Measurements from ENCODE around the gene DHRS11.

DHRS11 gene

DNA sequence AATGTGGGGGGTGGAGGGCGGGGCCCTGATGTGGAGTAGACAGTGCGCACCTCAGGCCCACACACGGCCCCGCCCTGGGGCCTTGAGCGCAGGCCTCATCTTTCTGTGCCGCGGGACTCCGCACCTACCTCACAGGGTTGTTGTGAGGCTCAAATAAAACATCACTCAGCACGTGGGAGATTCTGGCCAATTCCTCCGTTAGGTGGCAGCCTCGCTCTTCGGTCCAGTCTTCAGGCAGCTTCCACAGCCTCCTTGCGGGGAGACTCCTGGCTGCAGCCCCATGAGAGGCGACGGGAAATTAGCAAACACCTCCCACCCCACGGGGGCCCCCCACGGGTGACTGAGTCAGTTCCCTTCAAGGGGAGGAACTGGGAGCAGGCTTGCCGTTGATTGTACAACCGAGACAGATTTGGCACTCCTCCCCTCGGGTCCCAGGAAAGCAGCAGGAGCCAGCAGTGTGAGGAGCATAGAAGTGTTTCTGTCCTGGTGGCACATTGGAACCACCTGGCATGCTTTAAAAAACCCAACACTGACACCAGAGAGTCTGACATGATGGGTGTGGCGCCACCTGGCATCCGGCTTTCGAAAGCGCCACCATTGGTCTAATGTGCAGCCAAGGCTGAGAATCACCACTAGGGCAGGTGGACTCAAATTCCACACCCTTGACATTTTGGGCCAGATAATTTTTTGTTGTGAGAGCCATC is 17.3 kb downstream of the DHRS11 start:
- no CpG with 5 or more reads among the region's 24 CpGs for WGBS (ENCODE audit: extremely low coverage, insufficient coverage, insufficient read length)

DNA sequence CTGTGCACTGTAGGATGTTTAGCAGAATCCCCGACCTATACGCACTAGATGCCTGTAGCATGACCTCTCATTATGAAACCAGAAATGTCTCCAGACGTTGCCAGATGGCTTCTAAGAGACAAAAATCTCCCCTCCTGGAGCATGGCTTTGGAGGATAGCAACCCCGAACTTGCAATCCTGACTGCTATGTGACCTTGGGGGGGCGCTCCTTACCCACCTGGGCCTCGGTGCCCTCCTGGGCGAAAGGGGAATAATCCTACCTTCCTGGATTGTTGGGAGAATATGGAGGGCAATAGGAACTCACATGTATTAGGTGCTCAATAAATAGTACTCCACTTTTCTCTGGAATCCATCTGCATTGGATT is 17.8 kb downstream of the DHRS11 start:
- Histone ChIP-seq H4K91ac (ENCODE audit: low read depth, low read length) (no peak overlapping the region), H3K27me3 (ENCODE audit: insufficient read depth, low read length) (no peaks in the 10 kb centered on the region), H3K27ac (ENCODE audit: low read depth, low read length) (no peak overlapping the region), H3K4me2 (ENCODE audit: low read length) (no peak overlapping the region), H4K8ac (ENCODE audit: low read depth, low read length) (no peak overlapping the region), H3K36me3 (ENCODE audit: control insufficient read depth in 1 of 2, insufficient read depth in 2 of 2, low read length in 2 of 2) (no peaks in the 10 kb centered on the region), H3K4me1 (ENCODE audit: control insufficient read depth in 1 of 2, insufficient read depth in 2 of 2, low read length in 2 of 2) (no peaks in the 10 kb centered on the region), H3K14ac (ENCODE audit: low read length) (no peak overlapping the region), H3K4ac (ENCODE audit: low read depth, low read length) (no peak overlapping the region), H2AFZ (ENCODE audit: insufficient read depth, low read length, poor library complexity) (no peak overlapping the region), H3K79me1 (ENCODE audit: low read length) (no peaks in the 10 kb centered on the region), H3K4me3 (ENCODE audit: low read depth, low read length) (no peak overlapping the region), H4K12ac (ENCODE audit: low read depth, low read length) (no peak overlapping the region), H3K79me2 (ENCODE audit: control insufficient read depth, insufficient read depth, low read length, poor library complexity) (no peaks in the 10 kb centered on the region), H3K18ac (ENCODE audit: low read length) (no peak overlapping the region), H3K9me3 (ENCODE audit: insufficient read depth, low read depth, low read length) (no peaks in the 10 kb centered on the region), H3K23ac (ENCODE audit: low read length) (no peak overlapping the region), H2BK5ac (ENCODE audit: low read depth, low read length, poor library complexity) (no peak overlapping the region), H2BK12ac (ENCODE audit: low read length) (no peak overlapping the region), H2BK120ac (ENCODE audit: insufficient read depth, low read length, poor library complexity) (no peak overlapping the region), H2AK5ac (ENCODE audit: low read length) (no peak overlapping the region), H3K9ac (ENCODE audit: low read length) (no peak overlapping the region)
- WGBS (ENCODE audit: extremely low coverage, insufficient coverage, insufficient read length), result no CpG with 5 or more reads among the region's 7 CpGs
- DNase-seq, result no peak

More for the DNA sequence above, 17.3 kb downstream of the DHRS11 start:
- H3K27me3 ChIP-seq (ENCODE audit: insufficient read depth, low read length), result no peaks in the 10 kb centered on the region
- H3K9me3 ChIP-seq (ENCODE audit: insufficient read depth, low read depth, low read length), result no peaks in the 10 kb centered on the region
- H2BK120ac ChIP-seq (ENCODE audit: insufficient read depth, low read length, poor library complexity), result no peak overlapping the region
- H3K9ac ChIP-seq (ENCODE audit: low read length), result no peak overlapping the region
- no peak overlapping the region for H3K27ac ChIP-seq (ENCODE audit: low read depth, low read length)
- H3K4ac ChIP-seq (ENCODE audit: low read depth, low read length), result no peak overlapping the region
- H3K23ac ChIP-seq (ENCODE audit: low read length), result no peak overlapping the region
- no peak overlapping the region for H2BK5ac ChIP-seq (ENCODE audit: low read depth, low read length, poor library complexity)
- no peak overlapping the region for H2AK5ac ChIP-seq (ENCODE audit: low read length)
- H3K4me2 ChIP-seq (ENCODE audit: low read length), result no peak overlapping the region
- H3K18ac ChIP-seq (ENCODE audit: low read length), result no peak overlapping the region
- H2AFZ ChIP-seq (ENCODE audit: insufficient read depth, low read length, poor library complexity), result no peak overlapping the region
- H3K4me1 ChIP-seq (ENCODE audit: control insufficient read depth in 1 of 2, insufficient read depth in 2 of 2, low read length in 2 of 2), result no peaks in the 10 kb centered on the region
- no peak overlapping the region for H2BK12ac ChIP-seq (ENCODE audit: low read length)
- H3K79me1 ChIP-seq (ENCODE audit: low read length), result no peaks in the 10 kb centered on the region
- H3K79me2 ChIP-seq (ENCODE audit: control insufficient read depth, insufficient read depth, low read length, poor library complexity), result no peaks in the 10 kb centered on the region
- H4K91ac ChIP-seq (ENCODE audit: low read depth, low read length), result no peak overlapping the region
- H4K8ac ChIP-seq (ENCODE audit: low read depth, low read length), result no peak overlapping the region
- peak in 1 of 2 donors; percentile 22 for DNase-seq
- no peak overlapping the region for H4K12ac ChIP-seq (ENCODE audit: low read depth, low read length)
- H3K4me3 ChIP-seq (ENCODE audit: low read depth, low read length), result no peak overlapping the region
- H3K36me3 ChIP-seq (ENCODE audit: control insufficient read depth in 1 of 2, insufficient read depth in 2 of 2, low read length in 2 of 2), result no peaks in the 10 kb centered on the region
- no peak overlapping the region for H3K14ac ChIP-seq (ENCODE audit: low read length)

DNA sequence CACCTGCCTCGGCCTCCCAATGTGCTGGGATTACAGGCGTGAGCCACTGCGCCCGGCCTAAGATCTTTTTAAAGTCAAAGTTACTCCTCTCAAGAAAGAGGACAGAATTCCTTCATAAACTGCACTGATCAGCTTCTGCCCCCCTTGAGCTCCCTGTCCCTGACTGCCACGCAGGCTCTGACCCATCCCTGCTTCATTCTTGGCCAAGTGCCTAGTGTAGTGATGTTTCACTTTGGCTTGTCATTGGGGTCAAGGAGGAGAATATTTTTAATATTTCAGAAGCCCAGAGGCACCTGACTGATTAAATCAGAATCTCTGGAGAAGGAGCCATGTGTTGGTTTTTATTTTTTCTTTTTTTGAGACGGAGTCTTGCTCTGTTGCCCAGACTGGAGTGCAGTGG is 18.8 kb downstream of the DHRS11 start:
- no peak overlapping the region for H4K8ac ChIP-seq (ENCODE audit: low read depth, low read length)
- no peak overlapping the region for H3K4ac ChIP-seq (ENCODE audit: low read depth, low read length)
- no peak overlapping the region for H2AFZ ChIP-seq (ENCODE audit: insufficient read depth, low read length, poor library complexity)
- H3K79me1 ChIP-seq (ENCODE audit: low read length), result no peaks in the 10 kb centered on the region
- H3K4me3 ChIP-seq (ENCODE audit: low read depth, low read length), result no peak overlapping the region
- DNase-seq, result no peak
- H2BK5ac ChIP-seq (ENCODE audit: low read depth, low read length, poor library complexity), result no peak overlapping the region
- H3K79me2 ChIP-seq (ENCODE audit: control insufficient read depth, insufficient read depth, low read length, poor library complexity), result no peaks in the 10 kb centered on the region
- H3K27me3 ChIP-seq (ENCODE audit: insufficient read depth, low read length), result no peaks in the 10 kb centered on the region
- no peak overlapping the region for H2BK120ac ChIP-seq (ENCODE audit: insufficient read depth, low read length, poor library complexity)
- H2BK12ac ChIP-seq (ENCODE audit: low read length), result no peak overlapping the region
- H3K18ac ChIP-seq (ENCODE audit: low read length), result no peak overlapping the region
- no peaks in the 10 kb centered on the region for H3K36me3 ChIP-seq (ENCODE audit: control insufficient read depth in 1 of 2, insufficient read depth in 2 of 2, low read length in 2 of 2)
- H4K12ac ChIP-seq (ENCODE audit: low read depth, low read length), result no peak overlapping the region
- no peak overlapping the region for H3K27ac ChIP-seq (ENCODE audit: low read depth, low read length)
- H2AK5ac ChIP-seq (ENCODE audit: low read length), result no peak overlapping the region
- no peaks in the 10 kb centered on the region for H3K9me3 ChIP-seq (ENCODE audit: insufficient read depth, low read depth, low read length)
- H3K4me1 ChIP-seq (ENCODE audit: control insufficient read depth in 1 of 2, insufficient read depth in 2 of 2, low read length in 2 of 2), result no peaks in the 10 kb centered on the region
- H3K23ac ChIP-seq (ENCODE audit: low read length), result no peak overlapping the region
- WGBS (ENCODE audit: extremely low coverage, insufficient coverage, insufficient read length), result no CpG with 5 or more reads among the region's 6 CpGs
- no peak overlapping the region for H3K14ac ChIP-seq (ENCODE audit: low read length)
- no peak overlapping the region for H3K9ac ChIP-seq (ENCODE audit: low read length)
- H3K4me2 ChIP-seq (ENCODE audit: low read length), result no peak overlapping the region
- H4K91ac ChIP-seq (ENCODE audit: low read depth, low read length), result no peak overlapping the region

DNA sequence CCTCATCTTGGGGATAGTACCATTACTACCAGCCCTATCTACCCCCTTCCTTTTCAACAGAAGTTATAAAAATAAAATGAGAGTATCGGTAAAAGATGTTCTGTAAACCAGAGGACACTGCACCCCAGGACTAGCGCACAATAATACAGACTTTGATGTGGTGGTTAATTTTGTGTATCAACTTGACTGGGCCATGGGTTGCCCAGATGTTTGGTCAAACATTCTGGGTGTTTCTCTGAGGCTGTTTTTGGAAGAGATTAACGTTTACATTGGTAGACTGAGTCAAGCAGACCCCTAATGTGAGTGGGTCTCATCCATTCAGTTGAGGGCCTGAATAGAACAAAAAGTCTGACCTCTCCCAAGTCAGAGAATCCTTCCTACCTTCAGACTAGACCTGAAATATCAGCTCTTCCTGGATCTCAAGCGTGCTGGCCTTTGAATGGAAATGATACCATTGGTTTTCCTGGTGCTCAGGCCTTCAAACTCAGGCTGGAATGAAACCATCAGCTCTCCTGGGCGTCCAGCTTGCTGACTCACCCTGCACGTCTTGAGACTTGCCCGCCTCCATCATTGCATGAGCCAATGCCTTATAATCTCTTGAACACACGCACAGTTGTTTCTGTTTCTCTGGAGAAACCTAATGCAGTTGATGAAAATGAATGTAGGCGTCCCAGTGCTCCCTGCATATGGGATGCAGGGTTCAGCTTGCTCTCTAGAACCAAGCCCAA is 19.8 kb downstream of the DHRS11 start:
- H3K14ac ChIP-seq (ENCODE audit: low read length), result no peak overlapping the region
- no peak overlapping the region for H3K23ac ChIP-seq (ENCODE audit: low read length)
- no peak overlapping the region for H2BK120ac ChIP-seq (ENCODE audit: insufficient read depth, low read length, poor library complexity)
- no peak overlapping the region for H3K27ac ChIP-seq (ENCODE audit: low read depth, low read length)
- no peaks in the 10 kb centered on the region for H3K4me1 ChIP-seq (ENCODE audit: control insufficient read depth in 1 of 2, insufficient read depth in 2 of 2, low read length in 2 of 2)
- no peak overlapping the region for H3K4me2 ChIP-seq (ENCODE audit: low read length)
- no peaks in the 10 kb centered on the region for H3K9me3 ChIP-seq (ENCODE audit: insufficient read depth, low read depth, low read length)
- no peak overlapping the region for H3K4me3 ChIP-seq (ENCODE audit: low read depth, low read length)
- no peak overlapping the region for H3K4ac ChIP-seq (ENCODE audit: low read depth, low read length)
- H2AK5ac ChIP-seq (ENCODE audit: low read length), result no peak overlapping the region
- no peak overlapping the region for H4K8ac ChIP-seq (ENCODE audit: low read depth, low read length)
- WGBS (ENCODE audit: extremely low coverage, insufficient coverage, insufficient read length), result no CpG with 5 or more reads among the region's 9 CpGs
- H2AFZ ChIP-seq (ENCODE audit: insufficient read depth, low read length, poor library complexity), result no peak overlapping the region
- DNase-seq, result peak in 1 of 2 donors; percentile 4
- no peaks in the 10 kb centered on the region for H3K36me3 ChIP-seq (ENCODE audit: control insufficient read depth in 1 of 2, insufficient read depth in 2 of 2, low read length in 2 of 2)
- H2BK12ac ChIP-seq (ENCODE audit: low read length), result no peak overlapping the region
- no peak overlapping the region for H2BK5ac ChIP-seq (ENCODE audit: low read depth, low read length, poor library complexity)
- H4K91ac ChIP-seq (ENCODE audit: low read depth, low read length), result no peak overlapping the region
- no peak overlapping the region for H3K18ac ChIP-seq (ENCODE audit: low read length)
- no peak overlapping the region for H4K12ac ChIP-seq (ENCODE audit: low read depth, low read length)
- H3K79me2 ChIP-seq (ENCODE audit: control insufficient read depth, insufficient read depth, low read length, poor library complexity), result no peaks in the 10 kb centered on the region
- H3K9ac ChIP-seq (ENCODE audit: low read length), result no peak overlapping the region
- H3K79me1 ChIP-seq (ENCODE audit: low read length), result no peaks in the 10 kb centered on the region
- no peaks in the 10 kb centered on the region for H3K27me3 ChIP-seq (ENCODE audit: insufficient read depth, low read length)
